ENCODE measurements around the gene TMEM53.

The TMEM53 gene

GRCh38 chr1:44645476-44646244, 28.6 kb downstream of the TMEM53 start:
- peak; percentile 42 for DNase-seq

DNA sequence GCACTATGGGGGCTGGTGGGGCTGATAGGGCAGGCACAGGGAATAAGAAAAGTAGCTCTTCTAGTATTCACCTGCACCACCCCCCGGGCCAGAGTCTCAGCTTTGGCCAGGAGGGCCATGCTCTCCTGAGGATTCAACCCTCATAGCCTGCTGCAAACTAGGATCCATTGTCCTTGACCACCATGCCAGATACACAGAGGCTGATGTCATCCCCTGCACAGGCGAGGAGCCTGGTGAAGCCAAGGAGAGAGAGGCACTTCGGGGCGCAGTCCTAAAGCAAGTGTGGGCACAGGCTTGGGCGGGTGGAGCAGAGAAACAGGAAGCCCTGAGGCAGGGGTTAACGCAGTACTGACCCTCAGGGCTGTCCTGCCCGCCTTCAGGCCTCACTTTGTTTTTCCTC, 29.5 kb downstream of the TMEM53 start:
- DNase-seq = no peak

GRCh38 chr1:44643721-44644334, 30.5 kb downstream of the TMEM53 start:
- peak; percentile 94 for DNase-seq

DNA sequence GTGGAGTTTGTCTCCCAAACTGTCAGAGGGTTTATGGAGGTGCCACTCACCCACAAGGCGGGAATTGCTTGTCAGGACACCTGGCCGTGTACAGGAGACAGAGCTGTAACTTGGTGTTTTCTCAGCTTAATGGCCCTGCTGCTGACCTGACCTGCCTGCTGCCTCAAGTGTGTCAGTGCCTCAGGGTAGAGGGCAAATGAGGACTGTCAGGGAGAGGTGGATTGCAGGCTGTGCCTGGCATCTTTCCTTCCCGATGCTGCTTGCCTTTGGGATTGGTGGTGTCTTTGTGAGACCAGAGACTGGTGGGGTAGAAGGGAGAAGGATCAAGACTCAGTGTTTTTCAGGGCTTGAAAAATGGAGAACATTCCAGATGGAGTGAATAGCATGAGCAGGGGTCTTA, 31.4 kb downstream of the TMEM53 start:
- no peak for DNase-seq

DNA sequence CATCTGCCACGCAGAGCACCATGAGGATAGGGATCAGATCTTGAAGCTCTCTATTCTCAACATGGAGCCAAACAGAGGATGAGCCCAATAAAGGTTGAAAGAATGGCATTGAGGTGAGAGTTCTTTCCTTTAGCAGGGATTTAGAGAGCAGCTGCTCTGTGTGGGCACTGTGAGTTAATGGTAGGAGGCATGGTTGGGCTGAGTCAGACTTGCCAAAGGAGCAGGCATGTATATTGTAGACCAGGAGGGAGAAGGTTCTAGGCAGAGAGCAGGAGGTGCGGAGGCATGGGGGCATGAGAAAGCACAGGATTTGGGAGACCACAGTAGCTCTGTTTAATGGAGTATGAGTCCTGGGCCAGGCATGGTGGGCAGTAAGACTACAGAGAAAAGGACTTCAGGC, 32.0 kb downstream of the TMEM53 start:
- DNase-seq = no peak

DNA sequence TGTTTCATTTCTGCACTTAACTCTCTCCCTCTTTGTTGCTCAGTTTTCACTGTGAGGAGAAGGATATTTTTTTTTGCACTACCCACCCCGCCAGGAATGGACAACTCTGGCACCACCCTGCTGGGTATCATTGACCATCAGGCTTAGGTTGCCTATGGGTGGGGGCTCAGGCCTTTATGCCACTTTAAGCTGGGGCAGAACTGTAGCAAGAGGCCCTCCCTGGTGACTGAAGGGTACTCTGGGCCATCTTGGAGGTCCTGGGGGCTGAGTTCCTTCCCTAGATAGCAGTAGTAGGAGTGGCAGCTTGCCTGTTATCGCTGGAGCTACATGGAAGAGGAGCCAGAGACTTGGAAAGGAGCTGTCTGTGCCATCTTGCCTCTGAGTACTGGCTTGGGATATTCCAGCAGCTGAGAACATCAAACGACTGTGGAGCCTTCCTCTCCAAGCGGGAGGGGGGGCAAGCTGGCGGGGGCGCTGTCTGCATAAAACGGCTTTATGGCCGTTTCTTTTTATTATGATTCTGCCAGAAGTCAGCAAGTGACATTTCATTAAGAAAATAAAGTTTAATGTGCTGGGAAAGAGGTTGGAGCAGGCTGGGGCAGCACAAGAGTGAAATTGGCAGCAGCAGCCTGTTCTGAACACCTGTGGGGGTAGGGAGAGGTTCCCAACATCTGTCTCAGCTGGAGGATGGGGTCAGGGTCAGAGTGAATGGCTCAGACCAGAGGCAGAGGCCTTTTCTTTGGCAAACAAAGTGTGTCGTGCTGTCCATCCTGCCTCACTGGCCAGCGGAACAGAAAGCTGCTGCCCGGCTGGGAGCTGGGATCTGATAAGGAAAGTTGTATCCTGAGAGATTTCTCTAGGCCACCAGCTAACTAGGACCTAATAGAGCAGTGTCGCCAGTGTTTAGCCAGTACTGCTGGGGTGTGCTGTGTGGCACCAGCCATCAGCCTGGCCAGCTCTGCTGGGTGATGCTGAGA, 32.9 kb downstream of the TMEM53 start:
- DNase-seq = no peak

DNA sequence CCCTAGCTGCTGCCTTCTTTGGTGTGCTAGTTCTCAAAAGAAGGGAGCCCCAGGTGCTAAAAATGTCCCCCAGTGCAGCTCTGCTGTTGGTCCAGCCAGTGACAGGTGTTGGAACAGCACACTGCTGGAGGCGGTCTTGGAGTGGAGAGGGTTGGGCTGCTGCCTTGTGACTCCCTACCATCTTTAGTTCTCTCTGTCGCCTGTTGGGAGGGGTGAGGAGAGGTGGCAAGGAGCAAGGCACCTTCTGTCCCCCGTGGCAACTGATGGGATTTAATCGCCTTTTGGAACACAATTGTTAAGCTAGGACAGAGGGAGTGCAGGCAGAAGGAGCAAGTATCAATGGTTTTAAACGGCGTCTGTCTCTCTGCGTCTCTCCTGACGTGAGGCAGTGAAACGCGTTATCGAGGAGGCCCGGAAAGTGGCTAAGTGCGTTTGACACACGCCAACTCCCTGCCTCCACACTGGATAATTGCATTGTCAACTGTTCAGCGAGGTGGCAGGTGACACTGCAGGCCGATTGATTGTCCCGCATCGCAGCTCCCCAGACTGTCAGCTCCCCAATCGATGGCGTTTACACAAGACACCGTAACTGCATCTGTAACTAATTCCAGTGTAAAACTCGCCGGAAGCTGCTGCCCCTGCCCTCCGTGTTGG, 34.0 kb downstream of the TMEM53 start:
- DNase-seq = no peak

DNA sequence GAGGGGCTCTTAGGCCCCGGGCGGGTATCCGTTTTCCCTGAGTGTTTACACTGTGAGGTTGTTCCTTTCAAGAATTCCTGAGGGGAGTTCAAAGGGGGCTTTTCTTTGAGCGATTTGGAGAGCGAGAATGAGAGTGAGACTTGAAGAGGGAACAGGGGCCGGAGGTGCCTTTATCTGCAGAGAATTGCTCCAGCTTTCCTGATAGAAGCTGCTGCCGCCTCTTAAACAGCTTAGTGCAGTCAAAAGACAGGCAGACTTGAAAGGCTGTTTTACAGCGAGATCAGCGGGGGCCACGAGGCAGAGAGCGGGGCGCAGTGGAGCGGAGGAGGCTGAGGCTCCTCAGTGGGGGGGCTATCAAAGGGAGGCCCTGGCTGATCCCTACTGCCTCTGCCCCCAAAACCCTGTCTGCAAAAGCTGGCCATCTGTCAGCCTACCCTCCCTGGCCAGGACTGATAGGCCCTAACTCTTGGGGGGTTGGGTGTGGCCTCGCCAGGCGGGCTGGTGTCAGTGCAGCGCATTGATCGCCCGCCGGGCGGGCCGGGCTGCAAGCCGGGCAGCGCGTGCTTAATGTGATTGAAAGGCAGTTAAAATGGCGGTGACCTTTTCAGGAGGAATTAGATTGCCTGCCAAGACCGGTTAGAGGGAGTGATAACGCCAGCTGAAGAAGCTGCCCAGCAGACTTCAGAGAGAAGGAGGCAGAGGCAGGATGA, 36.4 kb downstream of the TMEM53 start:
- DNase-seq = no peak

GRCh38 chr1:44636688-44637598, 37.3 kb downstream of the TMEM53 start:
- peak; percentile 79 for DNase-seq

- no peak for DNase-seq
Observed at GRCh38 chr1:44636083-44636687, 38.1 kb downstream of the TMEM53 start.

DNA sequence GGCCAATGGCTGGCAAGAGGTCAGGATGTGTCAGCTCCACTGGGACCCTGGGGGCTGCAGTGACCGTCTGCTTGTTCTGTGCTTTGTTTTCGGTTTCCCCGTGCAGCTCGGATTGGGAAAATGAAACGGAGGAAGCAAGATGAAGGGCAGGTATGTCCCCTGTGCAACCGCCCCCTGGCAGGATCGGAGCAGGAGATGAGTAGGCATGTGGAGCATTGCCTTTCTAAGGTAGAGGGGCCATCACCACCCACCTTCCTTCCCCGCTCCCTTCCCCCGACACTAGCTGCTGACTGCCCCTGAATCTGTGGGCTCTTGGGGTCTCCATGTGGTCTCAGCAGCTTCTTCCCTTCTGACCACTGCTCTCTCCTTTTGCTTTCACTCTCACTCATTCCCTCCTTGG, 38.8 kb downstream of the TMEM53 start:
- DNase-seq = no peak

- no peak for DNase-seq
Observed at GRCh38 chr1:44634606-44635189, 39.6 kb downstream of the TMEM53 start.

GRCh38 chr1:44632598-44632997, 41.7 kb downstream of the TMEM53 start:
- no peak for DNase-seq

DNA sequence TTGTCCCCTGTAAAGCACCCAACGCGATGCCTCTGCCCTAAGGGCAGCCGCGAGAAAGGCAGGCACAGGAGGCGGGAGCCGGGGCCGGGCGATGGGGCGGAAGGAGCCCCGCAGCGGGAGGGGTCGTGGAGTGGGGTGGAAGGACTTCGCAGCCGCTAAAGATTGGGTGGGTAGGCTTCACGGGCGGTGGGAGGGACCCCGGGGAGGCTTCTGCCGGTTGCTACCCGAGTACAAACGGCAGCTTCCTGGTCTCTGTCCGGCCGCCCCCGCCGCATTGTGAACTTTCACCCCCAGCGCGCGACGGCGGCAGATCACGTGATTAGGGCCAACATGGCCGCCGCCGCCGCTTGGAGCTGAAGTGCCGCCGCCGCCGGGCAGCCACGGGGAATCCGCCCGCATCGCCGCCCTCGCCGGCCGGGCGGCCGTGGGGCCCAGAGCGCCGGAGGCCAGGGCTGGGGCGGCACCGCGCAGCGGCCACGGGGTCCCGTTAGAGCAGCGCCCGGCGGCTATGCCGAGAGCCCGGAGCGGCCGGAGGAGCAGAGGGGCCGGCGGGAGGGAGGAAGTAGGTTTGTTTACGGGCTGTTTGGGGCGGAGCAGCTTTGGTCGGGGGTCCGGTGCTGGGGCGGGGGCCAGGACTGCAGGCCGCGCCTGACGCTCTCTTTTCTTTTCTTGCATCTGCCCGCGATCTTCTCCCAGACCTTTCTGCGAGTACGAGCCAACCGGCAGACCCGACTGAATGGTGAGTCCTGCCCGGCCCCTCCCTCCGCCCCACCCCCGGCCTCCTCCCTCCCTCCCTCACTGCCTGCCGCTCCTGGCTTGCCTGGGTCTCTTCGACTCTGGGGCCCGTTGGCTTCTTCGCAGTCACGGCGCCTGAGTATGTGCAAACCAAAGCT, 42.4 kb downstream of the TMEM53 start:
- peak; percentile 84 for DNase-seq

DNA sequence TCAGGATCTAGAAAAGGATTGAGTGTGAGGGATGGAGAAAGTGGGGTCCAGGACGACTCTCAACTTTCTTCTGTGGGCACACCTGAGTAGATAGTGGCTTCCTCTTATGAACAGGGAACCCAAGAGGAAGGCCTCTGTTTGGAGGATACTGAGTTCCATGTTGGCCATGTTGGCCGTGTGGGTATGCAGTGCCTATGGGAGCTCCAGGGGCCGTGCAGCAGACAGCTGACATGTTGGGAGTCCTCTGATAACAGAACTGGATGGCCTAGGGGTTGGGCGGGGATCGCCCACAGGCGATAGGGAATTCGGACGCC, 43.0 kb downstream of the TMEM53 start:
- DNase-seq = no peak

DNA sequence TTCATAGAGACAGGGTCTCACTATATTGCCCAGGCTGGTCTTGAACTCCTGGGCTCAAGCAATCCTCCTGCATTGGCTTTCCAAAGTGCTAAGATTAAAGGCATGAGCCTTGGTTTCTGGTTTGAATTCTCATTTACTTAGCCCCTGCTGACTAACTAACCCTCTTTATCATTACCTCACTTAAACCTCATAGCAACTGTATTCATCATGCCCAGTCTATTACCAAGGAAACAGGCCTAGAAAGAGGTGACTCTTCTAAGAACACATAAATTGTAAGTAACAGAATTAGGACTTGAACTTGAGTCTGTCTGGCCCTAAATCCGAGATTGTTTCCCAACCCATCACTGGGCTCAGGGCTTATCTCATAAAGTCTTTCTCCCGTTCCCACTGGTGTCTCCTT, 44.2 kb downstream of the TMEM53 start:
- no peak for DNase-seq

GRCh38 chr1:44628962-44629756, 45.1 kb downstream of the TMEM53 start:
- no peak for DNase-seq

DNA sequence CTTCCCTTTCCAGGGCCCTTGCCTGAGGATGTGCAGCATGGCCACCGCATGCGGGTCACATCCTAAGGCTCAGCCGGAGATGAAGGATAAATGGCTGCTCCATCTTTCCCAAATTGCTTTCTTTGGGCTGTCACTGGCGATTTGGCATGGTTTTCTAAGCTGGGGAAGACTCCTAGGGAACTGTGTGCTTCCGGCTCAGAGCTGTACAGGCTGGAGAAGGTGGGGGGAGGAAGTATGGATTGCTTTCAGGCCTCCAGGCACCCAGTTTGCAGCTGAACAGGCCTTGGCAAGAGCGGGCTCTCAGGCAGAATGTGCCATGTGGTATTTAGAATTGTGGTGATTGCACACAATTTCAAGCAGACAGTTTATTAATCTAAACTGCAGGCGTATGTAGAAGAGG, 48.9 kb downstream of the TMEM53 start:
- no peak for DNase-seq
